Common myeloid progenitor, CD34-positive (primary cell): ENCODE measurements around the gene ARL4D.
"Not testable (repeated sequence)": the region's sequence is repeated elsewhere in the genome, so short reads cannot be mapped to it uniquely, and the experiment has no call there.

Experiments used
- CTCF ChIA-PET: fragments of 350-600 bp; sonication (Branson Sonifier 250); formaldehyde crosslinking; loops from one replicate; lab custom pipeline; 2021; ENCODE audit warnings: antibody characterized with exemption; lab: Charles Lee
- POLR2A ChIA-PET: fragments of 350-600 bp; sonication (Branson Sonifier 250); formaldehyde crosslinking; loops from one replicate; lab custom pipeline; 2021; ENCODE audit warnings: antibody characterized with exemption; lab: Charles Lee
- DNase-seq, 3 donors: peaks; one replicate each; pipeline versions ENCODE4 v3.0.0 to v3.0.0-alpha.2; 2013
- H3K27ac ChIP-seq, 2 experiments: 1 replicate in 1 of 2; 2 replicates in 1 of 2; pipeline ENCODE4 v1.7.0; 2013; ENCODE audit warnings: inconsistent platforms in 2 of 2, low read length in 2 of 2, mild to moderate bottlenecking in 2 of 2, low read depth in 1 of 2, moderate library complexity in 1 of 2; ENCODE audit not compliant: severe bottlenecking in 2 of 2, insufficient read depth in 1 of 2, poor library complexity in 1 of 2
- H3K27me3 ChIP-seq, 5 experiments: replicated peaks in 2 of 5; 1 replicate in 3 of 5; 2 replicates in 2 of 5; pipeline versions ENCODE4 v1.6.1 to v1.7.0; 2013; ENCODE audit warnings: low read length in 4 of 5, mild to moderate bottlenecking in 2 of 5, moderate library complexity in 2 of 5, inconsistent platforms in 1 of 5; ENCODE audit not compliant: insufficient read depth in 5 of 5, control insufficient read depth in 4 of 5
- H3K36me3 ChIP-seq, 4 experiments: 1 replicate in 2 of 4; 2 replicates in 2 of 4; pipeline versions ENCODE4 v1.6.1 to v1.7.0; 2013; ENCODE audit warnings: low read length in 3 of 4, control low read depth in 1 of 4, mild to moderate bottlenecking in 1 of 4; ENCODE audit not compliant: control insufficient read depth in 4 of 4, insufficient read depth in 4 of 4
- H3K4me1 ChIP-seq, 4 experiments: 1 replicate in 3 of 4; 2 replicates in 1 of 4; pipeline versions ENCODE4 v1.6.1 to v1.7.1; 2013; ENCODE audit warnings: low read length in 3 of 4, mild to moderate bottlenecking in 3 of 4, control low read depth in 1 of 4, inconsistent platforms in 1 of 4, moderate library complexity in 1 of 4; ENCODE audit not compliant: control insufficient read depth in 4 of 4, insufficient read depth in 4 of 4; ENCODE audit errors: control extremely low read depth in 1 of 4
- H3K4me3 ChIP-seq, 7 experiments: 1 replicate in 4 of 7; 2 replicates in 3 of 7; pipeline versions ENCODE4 v1.5.1 to v1.7.0; 2013; ENCODE audit warnings: mild to moderate bottlenecking in 7 of 7, low read length in 6 of 7, moderate library complexity in 6 of 7, inconsistent platforms in 2 of 7, low read depth in 2 of 7, control low read depth in 1 of 7; ENCODE audit not compliant: insufficient read depth in 4 of 7, control insufficient read depth in 1 of 7; ENCODE audit errors: extremely low read depth in 1 of 7
- H3K9me3 ChIP-seq, 5 experiments: 1 replicate in 4 of 5; 2 replicates in 1 of 5; pipeline versions ENCODE4 v1.6.1 to v1.7.1; 2013; ENCODE audit warnings: low read length in 4 of 5, mild to moderate bottlenecking in 2 of 5, inconsistent platforms in 1 of 5, low read depth in 1 of 5, moderate library complexity in 1 of 5; ENCODE audit not compliant: control insufficient read depth in 4 of 5, insufficient read depth in 2 of 5; ENCODE audit errors: control extremely low read depth in 1 of 5
- WGBS: methylation state at CpG from one replicate; pipeline ENCODE4 v1.1.5; 2013; ENCODE audit not compliant: insufficient coverage; 5-methylcytosine and 5-hydroxymethylcytosine counted together

The ARL4D gene

GRCh38 chr17:43363181-43363925, 35.4 kb upstream of the ARL4D start:
- 98% methylated on average over 27 of the region's 27 CpGs for WGBS
- H3K4me1 ChIP-seq, result peaks cover 3 to 37% (median 29%) of the 10 kb centered on the region in 4 experiments
- POLR2A ChIA-PET, result no interaction called here
- H3K27me3 ChIP-seq, result no peaks in the 10 kb centered on the region
- H3K27ac ChIP-seq, result no peak overlapping the region
- H3K4me3 ChIP-seq, result no peak overlapping the region
- CTCF ChIA-PET, result no interaction called here
- H3K36me3 ChIP-seq, result no peaks in the 10 kb centered on the region
- no peaks in the 10 kb centered on the region for H3K9me3 ChIP-seq
- DNase-seq, result no peak

GRCh38 chr17:43363926-43364285, 34.9 kb upstream of the ARL4D start:
- Histone ChIP-seq H3K9me3 (no peaks in the 10 kb centered on the region), H3K27me3 (no peaks in the 10 kb centered on the region), H3K36me3 (no peaks in the 10 kb centered on the region), H3K27ac (no peak overlapping the region), H3K4me3 (no peak overlapping the region), H3K4me1 (peaks cover 3 to 40% (median 33%) of the 10 kb centered on the region in 4 experiments)
- DNase-seq, result no peak
- WGBS, result 96% methylated on average over 10 of the region's 10 CpGs
- ChIA-PET POLR2A (no interaction called here), CTCF (no interaction called here)

GRCh38 chr17:43365356-43365755, 33.4 kb upstream of the ARL4D start:
- Histone ChIP-seq H3K36me3 (no peaks in the 10 kb centered on the region), H3K4me1 (peaks cover 7 to 38% (median 30%) of the 10 kb centered on the region in 4 experiments), H3K27me3 (no peaks in the 10 kb centered on the region), H3K27ac (no peak overlapping the region), H3K4me3 (no peak overlapping the region), H3K9me3 (no peaks in the 10 kb centered on the region)
- peak in 2 of 3 donors; percentile 15 to 21 for DNase-seq
- 100% methylated on average over 1 of the region's 4 CpGs for WGBS
- ChIA-PET CTCF (no interaction called here), POLR2A (interaction anchor here (0.7 kb wide), 1 partner anchor 367 kb away, joined by 3 read pairs; the partner anchor contains the start of gene RPL27)

- not testable (repeated sequence) for H3K4me3 ChIP-seq, DNase-seq, H3K27ac ChIP-seq, H3K9me3 ChIP-seq, H3K27me3 ChIP-seq, H3K36me3 ChIP-seq
- POLR2A ChIA-PET, result interaction anchor here (0.7 kb wide), 1 partner anchor 368 kb away, joined by 3 read pairs; the partner anchor contains the start of gene RPL27
- WGBS, result 94% methylated on average over 9 of the region's 9 CpGs
- peaks cover 7 to 38% (median 30%) of the 10 kb centered on the region in 4 experiments for H3K4me1 ChIP-seq
- CTCF ChIA-PET, result interaction anchor here (3.7 kb wide), 1 partner anchor 28 kb away, joined by 16 read pairs; no protein-coding TSS in a partner anchor
These were observed 32.9 kb upstream of the ARL4D start for GRCh38 chr17:43365921-43366320.

GRCh38 chr17:43366891-43367736, 31.7 kb upstream of the ARL4D start:
- WGBS, result 96% methylated on average over 21 of the region's 25 CpGs

GRCh38 chr17:43367737-43368242, 31.0 kb upstream of the ARL4D start:
- Histone ChIP-seq H3K4me3 (peak overlapping the region in 6 of 7 experiments; percentile 67 to 88 (median 74)), H3K4me1 (peaks cover 7 to 46% (median 33%) of the 10 kb centered on the region in 4 experiments), H3K27me3 (no peaks in the 10 kb centered on the region), H3K9me3 (no peaks in the 10 kb centered on the region), H3K36me3 (no peaks in the 10 kb centered on the region), H3K27ac (peak overlapping the region; percentile 100)
- peak; percentile 91 to 95 (median 94) for DNase-seq
- ChIA-PET POLR2A (interaction anchor here (0.6 to 3.1 kb wide), 21 partner anchors 8 to 475 kb away, joined by 3 to 61 read pairs (median 4); partner anchors contain the start of genes ARL4D, DHX8 and RPL27), CTCF (interaction anchor here (0.9 to 3.7 kb wide), 6 partner anchors 12 to 116 kb away, joined by 3 to 16 read pairs (median 7); partner anchors contain the start of gene DHX8)
- WGBS, result 13% methylated on average over 8 of the region's 11 CpGs

More at GRCh38 chr17:43366891-43367736, 31.7 kb upstream of the ARL4D start:
- H3K27ac ChIP-seq, result no peak overlapping the region
- H3K36me3 ChIP-seq, result no peaks in the 10 kb centered on the region
- ChIA-PET CTCF (interaction anchor here (1.7 to 3.7 kb wide), 3 partner anchors 25 to 117 kb away, joined by 5 to 16 read pairs (median 13); partner anchors contain the start of gene DHX8), POLR2A (interaction anchor here (0.6 to 3.1 kb wide), 18 partner anchors 10 to 476 kb away, joined by 3 to 61 read pairs (median 4); partner anchors contain the start of genes ARL4D, DHX8 and RPL27)
- DNase-seq, result peak in 1 of 3 donors; percentile 19
- H3K9me3 ChIP-seq, result no peaks in the 10 kb centered on the region
- peaks cover 7 to 43% (median 30%) of the 10 kb centered on the region in 4 experiments for H3K4me1 ChIP-seq
- no peaks in the 10 kb centered on the region for H3K27me3 ChIP-seq
- peak overlapping the region in 2 of 7 experiments; percentile 73 to 88 for H3K4me3 ChIP-seq
